Measurements from ENCODE around the gene FRRS1. TPM values are rescaled to one million over a fixed set of nuclear protein-coding genes. Genes with fewer than 3 reads are reported as not detected.

FRRS1 gene
- total RNA-seq, 1 experiment from 2014 or later = 7.2 TPM

GRCh38 chr1:99737016-99737415, 29.4 kb downstream of the FRRS1 start:
- DNase-seq (ENCODE audit: unreplicated experiment) = peak; percentile 29
- Mint-ChIP-seq H3K27ac (ENCODE audit: low read depth, unreplicated experiment) (no peak overlapping the region), H3K9me3 (ENCODE audit: unreplicated experiment) (no peaks in the 10 kb centered on the region), H3K4me3 (ENCODE audit: unreplicated experiment) (no peak overlapping the region), H3K4me1 (ENCODE audit: insufficient read depth, unreplicated experiment) (no peaks in the 10 kb centered on the region), H3K36me3 (ENCODE audit: insufficient read depth, unreplicated experiment) (peaks cover 9% of the 10 kb centered on the region), H3K27me3 (ENCODE audit: insufficient read depth, unreplicated experiment) (no peaks in the 10 kb centered on the region)
- BruUV-seq (replicated peaks) = no TSS peak
- intact Hi-C loops (cut with micrococcal nuclease) = no loop called here
- ChIA-PET CTCF (interaction anchor here (0.8 kb wide), 1 partner anchor 18 kb away, joined by 5 read pairs; no protein-coding TSS in a partner anchor), POLR2A (no interaction called here)
- TF ChIP-seq, protein P1, sequence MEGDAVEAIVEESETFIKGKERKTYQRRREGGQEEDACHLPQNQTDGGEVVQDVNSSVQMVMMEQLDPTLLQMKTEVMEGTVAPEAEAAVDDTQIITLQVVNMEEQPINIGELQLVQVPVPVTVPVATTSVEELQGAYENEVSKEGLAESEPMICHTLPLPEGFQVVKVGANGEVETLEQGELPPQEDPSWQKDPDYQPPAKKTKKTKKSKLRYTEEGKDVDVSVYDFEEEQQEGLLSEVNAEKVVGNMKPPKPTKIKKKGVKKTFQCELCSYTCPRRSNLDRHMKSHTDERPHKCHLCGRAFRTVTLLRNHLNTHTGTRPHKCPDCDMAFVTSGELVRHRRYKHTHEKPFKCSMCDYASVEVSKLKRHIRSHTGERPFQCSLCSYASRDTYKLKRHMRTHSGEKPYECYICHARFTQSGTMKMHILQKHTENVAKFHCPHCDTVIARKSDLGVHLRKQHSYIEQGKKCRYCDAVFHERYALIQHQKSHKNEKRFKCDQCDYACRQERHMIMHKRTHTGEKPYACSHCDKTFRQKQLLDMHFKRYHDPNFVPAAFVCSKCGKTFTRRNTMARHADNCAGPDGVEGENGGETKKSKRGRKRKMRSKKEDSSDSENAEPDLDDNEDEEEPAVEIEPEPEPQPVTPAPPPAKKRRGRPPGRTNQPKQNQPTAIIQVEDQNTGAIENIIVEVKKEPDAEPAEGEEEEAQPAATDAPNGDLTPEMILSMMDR (IDR thresholded peaks at IDR 0.05; ENCODE audit: unreplicated experiment) = no peak

- no peaks in the 10 kb centered on the region for H3K9me3 Mint-ChIP-seq (ENCODE audit: unreplicated experiment)
- ChIA-PET POLR2A (no interaction called here), CTCF (no interaction called here)
- intact Hi-C loops (cut with micrococcal nuclease) = no loop called here
- TF ChIP-seq, protein P1 (IDR thresholded peaks at IDR 0.05; ENCODE audit: unreplicated experiment) = no peak
- DNase-seq (ENCODE audit: unreplicated experiment) = no peak
- no peak overlapping the region for H3K27ac Mint-ChIP-seq (ENCODE audit: low read depth, unreplicated experiment)
- H3K4me3 Mint-ChIP-seq (ENCODE audit: unreplicated experiment) = no peak overlapping the region
- no peaks in the 10 kb centered on the region for H3K27me3 Mint-ChIP-seq (ENCODE audit: insufficient read depth, unreplicated experiment)
- peaks cover 9% of the 10 kb centered on the region for H3K36me3 Mint-ChIP-seq (ENCODE audit: insufficient read depth, unreplicated experiment)
- no peaks in the 10 kb centered on the region for H3K4me1 Mint-ChIP-seq (ENCODE audit: insufficient read depth, unreplicated experiment)
- BruUV-seq (replicated peaks) = no TSS peak
These were observed 30.6 kb downstream of the FRRS1 start for GRCh38 chr1:99735852-99736251.

- H3K4me1 Mint-ChIP-seq (ENCODE audit: insufficient read depth, unreplicated experiment) = no peaks in the 10 kb centered on the region
- CTCF ChIA-PET = interaction anchor here (1.0 kb wide), 1 partner anchor 938 kb away, joined by 3 read pairs; no protein-coding TSS in a partner anchor
- H3K27me3 Mint-ChIP-seq (ENCODE audit: insufficient read depth, unreplicated experiment) = no peaks in the 10 kb centered on the region
- no peak overlapping the region for H3K27ac Mint-ChIP-seq (ENCODE audit: low read depth, unreplicated experiment)
- intact Hi-C loops (cut with micrococcal nuclease) = no loop called here
- no peak for DNase-seq (ENCODE audit: unreplicated experiment)
- H3K4me3 Mint-ChIP-seq (ENCODE audit: unreplicated experiment) = no peak overlapping the region
- H3K9me3 Mint-ChIP-seq (ENCODE audit: unreplicated experiment) = no peaks in the 10 kb centered on the region
- no TSS peak for BruUV-seq (replicated peaks)
- peaks cover 9% of the 10 kb centered on the region for H3K36me3 Mint-ChIP-seq (ENCODE audit: insufficient read depth, unreplicated experiment)
- POLR2A ChIA-PET = no interaction called here
- TF ChIP-seq, protein P1 (IDR thresholded peaks at IDR 0.05; ENCODE audit: unreplicated experiment) = no peak
These were observed 35.1 kb downstream of the FRRS1 start for GRCh38 chr1:99731384-99731783.

- TF ChIP-seq, protein P1 (IDR thresholded peaks at IDR 0.05; ENCODE audit: unreplicated experiment) = peak; percentile 27
- Mint-ChIP-seq H3K4me1 (ENCODE audit: insufficient read depth, unreplicated experiment) (no peaks in the 10 kb centered on the region), H3K9me3 (ENCODE audit: unreplicated experiment) (no peaks in the 10 kb centered on the region), H3K27me3 (ENCODE audit: insufficient read depth, unreplicated experiment) (no peaks in the 10 kb centered on the region), H3K27ac (ENCODE audit: low read depth, unreplicated experiment) (no peak overlapping the region), H3K4me3 (ENCODE audit: unreplicated experiment) (no peak overlapping the region), H3K36me3 (ENCODE audit: insufficient read depth, unreplicated experiment) (peaks cover 9% of the 10 kb centered on the region)
- ChIA-PET CTCF (interaction anchor here (0.6 to 1.2 kb wide), 6 partner anchors 13 to 1169 kb away, joined by 3 to 8 read pairs (median 3); no protein-coding TSS in a partner anchor), POLR2A (no interaction called here)
- intact Hi-C loops (cut with micrococcal nuclease) = no loop called here
- peak; percentile 50 for DNase-seq (ENCODE audit: unreplicated experiment)
- BruUV-seq (replicated peaks) = no TSS peak
These were observed 37.8 kb downstream of the FRRS1 start for GRCh38 chr1:99728494-99729235.
